Measurements from ENCODE around the gene EXOC3.
A peak's percentile ranks its signal among the peaks of the same experiment; 100 is the strongest.

The EXOC3 gene

GRCh38 chr5:425714-426113 lies 17.3 kb upstream of the EXOC3 start:
- DNase-seq (ENCODE audit: low read depth in 2 of 2): no peak

- no peak for DNase-seq (ENCODE audit: low read depth in 2 of 2)
Measured at GRCh38 chr5:426392-426976, 16.5 kb upstream of the EXOC3 start.

GRCh38 chr5:427415-428087 lies 15.4 kb upstream of the EXOC3 start:
- no peak for DNase-seq (ENCODE audit: low read depth in 2 of 2)

- no peak for DNase-seq (ENCODE audit: low read depth in 2 of 2)
Measured at GRCh38 chr5:428219-428618, 14.8 kb upstream of the EXOC3 start.

- no peak for DNase-seq (ENCODE audit: low read depth in 2 of 2)
Measured at GRCh38 chr5:428754-429452, 14.1 kb upstream of the EXOC3 start.

- DNase-seq (ENCODE audit: low read depth in 2 of 2): no peak
Measured at GRCh38 chr5:429453-430188, 13.4 kb upstream of the EXOC3 start.

- DNase-seq (ENCODE audit: low read depth in 2 of 2): no peak
Measured at GRCh38 chr5:430214-430925, 12.6 kb upstream of the EXOC3 start.

GRCh38 chr5:431001-431710 lies 11.8 kb upstream of the EXOC3 start:
- DNase-seq (ENCODE audit: low read depth in 2 of 2): peak in 1 of 2 experiments; percentile 44

- DNase-seq (ENCODE audit: low read depth in 2 of 2): no peak
Measured at GRCh38 chr5:431711-432050, 11.3 kb upstream of the EXOC3 start.

- DNase-seq (ENCODE audit: low read depth in 2 of 2): no peak
Measured at GRCh38 chr5:432201-432927, 10.6 kb upstream of the EXOC3 start.

- DNase-seq (ENCODE audit: low read depth in 2 of 2): no peak
Measured at GRCh38 chr5:432928-433791, 9.8 kb upstream of the EXOC3 start.

- no peak for DNase-seq (ENCODE audit: low read depth in 2 of 2)
Measured at GRCh38 chr5:433836-434235, 9.1 kb upstream of the EXOC3 start.

- DNase-seq (ENCODE audit: low read depth in 2 of 2): no peak
Measured at GRCh38 chr5:434443-435146, 8.4 kb upstream of the EXOC3 start.

GRCh38 chr5:435156-435790 lies 7.7 kb upstream of the EXOC3 start:
- DNase-seq (ENCODE audit: low read depth in 2 of 2): no peak

- DNase-seq (ENCODE audit: low read depth in 2 of 2): no peak
Measured at GRCh38 chr5:435961-436640, 6.9 kb upstream of the EXOC3 start.

- no peak for DNase-seq (ENCODE audit: low read depth in 2 of 2)
Measured at GRCh38 chr5:436641-436975, 6.4 kb upstream of the EXOC3 start.

- no peak for DNase-seq (ENCODE audit: low read depth in 2 of 2)
Measured at GRCh38 chr5:437281-437771, 5.7 kb upstream of the EXOC3 start.

- no peak for DNase-seq (ENCODE audit: low read depth in 2 of 2)
Measured at GRCh38 chr5:438481-438981, 4.4 kb upstream of the EXOC3 start.
